Peyer's patch (tissue), 4 donors: ENCODE data around the gene PFKFB3.
"Not testable (repeated sequence)": the region's sequence is repeated elsewhere in the genome, so short reads cannot be mapped to it uniquely, and the experiment has no call there.

Source experiments
- POLR2A ChIP-seq, 2 donors: fragments of 450-650 bp; IDR thresholded peaks; one replicate each; pipeline ENCODE4 v1.5.1; 2017; ENCODE audit warnings: antibody characterized with exemption in 2 of 2, mild to moderate bottlenecking in 2 of 2, moderate library complexity in 2 of 2
- TF ChIP-seq, protein P1 (sequence below), 6 experiments: fragments of 450-650 bp in 4 of 6; fragments of 200-600 bp in 2 of 6; sonication (generic) in 1 of 6; IDR thresholded peaks; one replicate each; pipeline ENCODE4 v1.5.1; 2017 to 2019; ENCODE audit warnings: antibody characterized with exemption in 6 of 6, mild to moderate bottlenecking in 3 of 6, moderate library complexity in 1 of 6

DNA sequence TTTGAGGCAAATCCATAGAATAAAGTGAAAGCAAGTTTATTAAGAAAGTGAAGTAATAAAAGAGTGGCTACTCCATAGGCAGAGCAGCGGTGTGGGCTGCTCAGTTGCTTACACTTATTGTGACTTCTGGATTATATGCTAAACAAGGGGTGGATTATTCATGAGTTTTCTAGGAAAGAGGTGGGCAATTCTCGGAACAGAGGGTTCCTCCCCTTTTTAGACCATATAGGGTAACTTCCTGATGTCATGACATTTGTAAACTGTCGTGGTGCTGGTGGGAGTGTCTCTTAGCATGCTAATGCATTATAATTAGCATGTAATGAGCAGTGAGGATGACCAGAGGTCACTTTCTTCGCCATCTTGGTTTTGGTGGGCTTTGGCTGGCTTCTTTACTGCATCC, 93.7 kb downstream of the PFKFB3 start:
- TF ChIP-seq, protein P1, sequence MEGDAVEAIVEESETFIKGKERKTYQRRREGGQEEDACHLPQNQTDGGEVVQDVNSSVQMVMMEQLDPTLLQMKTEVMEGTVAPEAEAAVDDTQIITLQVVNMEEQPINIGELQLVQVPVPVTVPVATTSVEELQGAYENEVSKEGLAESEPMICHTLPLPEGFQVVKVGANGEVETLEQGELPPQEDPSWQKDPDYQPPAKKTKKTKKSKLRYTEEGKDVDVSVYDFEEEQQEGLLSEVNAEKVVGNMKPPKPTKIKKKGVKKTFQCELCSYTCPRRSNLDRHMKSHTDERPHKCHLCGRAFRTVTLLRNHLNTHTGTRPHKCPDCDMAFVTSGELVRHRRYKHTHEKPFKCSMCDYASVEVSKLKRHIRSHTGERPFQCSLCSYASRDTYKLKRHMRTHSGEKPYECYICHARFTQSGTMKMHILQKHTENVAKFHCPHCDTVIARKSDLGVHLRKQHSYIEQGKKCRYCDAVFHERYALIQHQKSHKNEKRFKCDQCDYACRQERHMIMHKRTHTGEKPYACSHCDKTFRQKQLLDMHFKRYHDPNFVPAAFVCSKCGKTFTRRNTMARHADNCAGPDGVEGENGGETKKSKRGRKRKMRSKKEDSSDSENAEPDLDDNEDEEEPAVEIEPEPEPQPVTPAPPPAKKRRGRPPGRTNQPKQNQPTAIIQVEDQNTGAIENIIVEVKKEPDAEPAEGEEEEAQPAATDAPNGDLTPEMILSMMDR (IDR thresholded peaks at IDR 0.05): not testable (repeated sequence)
- not testable (repeated sequence) for TF ChIP-seq POLR2A (IDR thresholded peaks at IDR 0.05)
